Activated naive CD4-positive, alpha-beta T cell (primary cell): ENCODE results near the gene ZNF189.

Source experiments
- DNase-seq, 4 experiments: peaks; one replicate each; lab custom pipeline; 2025; lab: John Stamatoyannopoulos, UW

The ZNF189 gene

DNA sequence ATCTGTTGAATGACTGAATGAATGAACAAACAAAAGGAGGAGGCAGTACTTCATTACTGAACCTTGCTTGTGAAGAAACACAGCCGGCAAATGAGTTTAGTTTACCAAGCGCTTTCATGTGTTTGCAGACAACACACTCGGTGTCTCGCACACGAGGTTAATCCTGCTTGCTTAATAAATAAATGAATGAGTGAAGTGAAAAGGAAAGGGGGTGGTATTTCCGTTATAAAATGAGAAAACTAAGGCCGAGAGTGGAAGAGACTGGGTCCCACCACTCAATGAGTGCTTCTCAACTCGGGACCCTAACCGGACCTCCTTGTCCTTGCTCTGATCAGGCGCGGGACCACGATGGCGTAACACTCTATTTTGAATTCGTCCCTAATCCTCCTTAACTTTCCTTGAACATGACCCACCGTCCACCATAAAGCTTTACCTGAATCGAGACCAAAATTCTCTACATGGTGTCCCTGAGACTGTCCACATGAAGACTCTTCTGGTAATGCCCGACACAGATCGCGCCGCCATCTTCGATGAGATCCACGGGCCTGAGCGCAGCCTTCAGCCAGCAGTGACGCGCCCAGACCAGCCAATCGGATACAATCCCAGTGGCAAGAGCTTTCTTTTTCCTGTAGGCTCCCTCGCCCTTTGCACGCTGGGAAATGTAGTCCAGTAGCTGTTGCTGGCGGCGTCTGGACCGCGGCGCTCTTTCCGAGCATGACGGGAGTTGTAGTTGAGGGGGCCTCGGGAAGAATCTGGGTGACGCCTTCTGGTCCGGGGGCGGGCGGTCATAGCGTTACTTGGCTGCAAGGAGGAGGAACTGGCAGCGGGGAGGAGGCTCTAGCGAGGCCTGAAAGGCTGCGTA lies at the start of gene ZNF189, which contains the start of gene MRPL50:
TSS of gene ZNF189 (plus strand) at position 784 of the 862 bp plus-strand sequence. CDS start 306 bp downstream, outside the sequence.
TSS of gene MRPL50 (minus strand) at position 551 of the 862 bp plus-strand sequence. CDS start at position 525, 26 bp downstream.
- DNase-seq, result peak; percentile 80 to 90 (median 85)

DNA sequence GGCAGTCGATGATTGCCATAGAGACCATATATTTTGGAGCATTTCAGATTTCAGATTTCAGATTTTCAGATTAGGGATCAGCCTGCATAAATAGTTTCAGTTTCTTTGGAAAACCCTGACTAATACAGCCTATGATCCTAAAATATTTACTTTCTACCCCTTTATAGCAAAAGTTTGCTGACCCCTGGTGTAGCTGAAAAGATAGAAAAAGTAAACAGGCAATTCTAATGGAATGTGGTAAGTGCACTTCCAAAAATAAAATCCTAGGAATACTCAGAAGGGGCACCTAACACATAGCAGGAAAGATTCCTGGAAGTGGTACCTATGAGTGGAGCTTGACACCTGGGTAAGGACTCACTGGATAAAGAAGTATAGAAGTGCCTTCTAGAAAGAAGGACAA lies 48.4 kb upstream of the ZNF189 start:
- DNase-seq, result no peak

- no peak for DNase-seq
Observed at GRCh38 chr9:101352892-101353463, 45.7 kb upstream of the ZNF189 start.

- DNase-seq, result no peak
Observed at GRCh38 chr9:101353683-101354082, 45.0 kb upstream of the ZNF189 start.

DNA sequence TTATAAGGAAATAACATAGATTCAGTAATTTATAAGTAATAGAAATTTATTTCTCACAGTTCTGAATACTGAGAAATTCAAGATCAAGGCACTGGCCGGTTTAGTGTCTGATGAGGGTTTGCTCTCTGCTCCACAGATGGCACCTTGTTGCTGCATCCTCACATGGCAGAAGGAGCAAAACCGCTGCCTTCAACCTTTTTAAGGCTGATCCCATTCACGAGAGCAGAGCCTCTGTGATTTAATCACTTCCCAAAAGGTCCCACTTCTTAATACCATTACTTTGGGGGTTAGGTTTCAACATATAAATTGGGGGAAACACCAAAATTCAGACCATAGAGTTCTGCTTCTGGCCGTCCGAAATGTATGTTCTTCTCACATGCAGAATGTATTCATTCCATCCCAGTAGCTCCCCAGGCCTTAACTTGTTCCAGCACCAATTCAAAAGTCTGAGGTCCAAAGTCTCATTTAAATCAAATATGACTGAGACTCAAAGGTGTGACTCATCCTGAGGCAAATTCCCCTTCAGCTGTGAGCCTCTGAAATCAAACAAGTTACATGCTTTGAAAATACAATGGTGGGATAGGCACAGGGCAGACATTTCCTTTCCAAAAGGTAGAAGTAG lies 44.4 kb upstream of the ZNF189 start:
- DNase-seq, result no peak

- no peak for DNase-seq
Observed at GRCh38 chr9:101354765-101355708, 43.6 kb upstream of the ZNF189 start.

DNA sequence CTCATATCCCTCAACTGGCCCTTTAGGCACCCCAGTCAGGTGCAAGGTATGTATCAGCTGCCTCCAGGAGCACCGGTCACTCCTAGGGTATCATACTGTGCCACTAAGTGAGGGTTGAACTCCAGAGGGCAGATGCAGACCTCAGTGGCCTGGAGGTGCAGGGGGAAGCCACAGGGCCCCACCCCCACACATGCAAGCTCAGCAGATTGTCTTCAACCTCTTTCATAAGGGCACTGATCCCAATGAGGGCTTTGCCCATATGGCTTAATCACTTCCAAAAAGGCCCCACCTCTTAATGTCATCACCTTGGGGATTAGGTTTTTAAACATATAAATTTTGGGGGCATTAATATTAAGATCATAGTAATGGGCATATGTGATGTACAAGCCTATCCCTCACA lies 42.0 kb upstream of the ZNF189 start:
- no peak for DNase-seq

- DNase-seq, result no peak
Observed at GRCh38 chr9:101359679-101360078, 39.0 kb upstream of the ZNF189 start.

- no peak for DNase-seq
Observed at GRCh38 chr9:101360647-101361046, 38.0 kb upstream of the ZNF189 start.

DNA sequence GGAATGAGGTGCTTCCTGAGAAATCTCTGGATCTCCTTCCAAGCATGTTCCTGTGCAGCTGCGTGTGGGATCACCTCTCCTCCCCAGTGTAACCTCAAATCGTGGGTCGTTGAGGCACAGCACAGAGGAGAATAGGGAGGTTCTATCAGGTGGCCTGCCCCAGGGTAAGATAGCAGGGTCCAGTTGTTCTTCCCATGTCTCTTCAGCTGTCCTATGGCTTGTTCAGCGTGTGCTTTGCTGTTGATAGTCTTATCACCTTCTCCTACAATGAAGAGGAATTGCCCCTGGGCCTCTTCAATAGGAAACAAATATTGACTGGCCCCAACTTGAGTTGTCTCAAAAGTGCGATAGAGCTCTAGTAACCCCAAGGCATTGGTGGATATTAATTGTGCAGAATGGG lies 36.2 kb upstream of the ZNF189 start:
- DNase-seq, result no peak

- no peak for DNase-seq
Observed at GRCh38 chr9:101365181-101365580, 33.5 kb upstream of the ZNF189 start.

- no peak for DNase-seq
Observed at GRCh38 chr9:101366038-101366756, 32.5 kb upstream of the ZNF189 start.

- DNase-seq, result no peak
Observed at GRCh38 chr9:101367323-101367722, 31.3 kb upstream of the ZNF189 start.

DNA sequence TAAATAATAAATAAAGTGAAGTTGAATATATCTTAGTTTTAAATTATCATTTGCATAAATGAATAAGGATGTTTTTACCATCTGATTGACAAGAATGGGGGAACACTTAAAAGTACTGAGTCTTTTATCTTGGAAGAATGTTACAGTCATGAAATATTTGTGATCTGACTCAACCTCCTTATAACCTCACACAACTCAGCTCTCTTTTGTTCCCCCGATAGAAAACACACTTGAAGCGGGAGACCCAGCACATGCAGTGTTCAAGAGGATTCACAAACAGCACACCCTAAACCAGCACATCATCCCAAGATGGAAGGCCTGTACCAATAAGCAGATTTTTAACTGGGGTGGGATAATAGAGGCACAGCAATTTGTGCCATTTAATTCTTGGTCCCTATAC lies 29.4 kb upstream of the ZNF189 start:
- no peak for DNase-seq

DNA sequence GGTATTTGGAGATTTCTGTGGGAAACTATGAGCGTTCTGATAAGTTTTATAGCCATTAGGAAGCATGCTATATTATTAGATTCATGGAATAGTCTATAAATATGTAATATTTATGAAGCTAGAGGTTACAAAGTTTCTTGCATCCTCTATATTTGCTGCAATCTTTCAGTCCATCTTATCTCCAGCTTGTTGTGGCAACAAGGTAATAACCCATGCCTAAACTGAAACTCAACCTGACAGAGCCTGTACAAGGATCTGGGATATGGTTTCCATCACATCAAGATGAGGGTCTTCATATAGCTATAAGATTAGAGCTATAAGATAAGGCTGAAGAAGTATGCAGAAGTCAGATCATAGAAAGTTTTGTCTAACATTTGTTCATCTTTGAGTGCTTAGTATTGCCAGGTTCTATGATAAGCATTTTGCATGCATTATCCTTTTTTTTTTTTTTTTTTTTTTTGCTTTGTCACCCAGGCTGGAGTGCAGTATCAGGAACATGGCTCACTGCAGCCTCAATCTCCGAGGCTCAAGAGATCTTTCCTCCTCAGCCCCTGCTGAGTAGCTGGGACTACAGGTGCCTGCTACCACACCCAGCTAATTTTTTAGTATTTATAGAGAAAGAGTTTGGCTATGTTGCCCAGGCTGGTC lies 28.6 kb upstream of the ZNF189 start:
- no peak for DNase-seq

DNA sequence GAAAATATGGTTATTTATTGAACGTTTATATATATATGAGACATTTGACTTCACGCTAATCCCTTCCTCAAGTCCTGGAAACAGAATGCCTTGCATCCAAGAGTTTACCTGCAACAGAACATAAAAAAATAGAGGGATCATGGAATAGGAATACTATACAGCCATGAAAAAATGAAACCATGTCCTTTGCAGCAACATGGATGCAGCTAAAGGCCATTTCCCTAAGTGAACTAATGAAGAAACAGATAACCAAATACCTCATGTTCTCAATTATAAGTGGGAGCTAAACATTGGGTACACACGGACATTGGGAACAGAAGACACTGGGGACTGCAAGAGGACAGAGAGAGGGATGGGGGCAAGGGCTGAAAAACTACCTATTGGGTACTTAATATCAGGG lies 26.8 kb upstream of the ZNF189 start:
- DNase-seq, result no peak

GRCh38 chr9:101372327-101373118 lies 26.1 kb upstream of the ZNF189 start:
- DNase-seq, result no peak

GRCh38 chr9:101375546-101375945 lies 23.1 kb upstream of the ZNF189 start:
- no peak for DNase-seq

GRCh38 chr9:101376111-101376848 lies 22.4 kb upstream of the ZNF189 start:
- DNase-seq, result no peak
